GM19238 (cell line): ENCODE measurements around the gene PRRX1.

Experiments used
- DNase-seq: peaks from one replicate; pipeline ENCODE4 v3.0.0; 2011; ENCODE audit warnings: low spot score; ENCODE audit not compliant: insufficient read length

Gene PRRX1

GRCh38 chr1:170664828-170665612, 1.1 kb downstream of the PRRX1 start:
- DNase-seq, result no peak

- no peak for DNase-seq
These were observed 1.7 kb downstream of the PRRX1 start for GRCh38 chr1:170665629-170666028.

DNA sequence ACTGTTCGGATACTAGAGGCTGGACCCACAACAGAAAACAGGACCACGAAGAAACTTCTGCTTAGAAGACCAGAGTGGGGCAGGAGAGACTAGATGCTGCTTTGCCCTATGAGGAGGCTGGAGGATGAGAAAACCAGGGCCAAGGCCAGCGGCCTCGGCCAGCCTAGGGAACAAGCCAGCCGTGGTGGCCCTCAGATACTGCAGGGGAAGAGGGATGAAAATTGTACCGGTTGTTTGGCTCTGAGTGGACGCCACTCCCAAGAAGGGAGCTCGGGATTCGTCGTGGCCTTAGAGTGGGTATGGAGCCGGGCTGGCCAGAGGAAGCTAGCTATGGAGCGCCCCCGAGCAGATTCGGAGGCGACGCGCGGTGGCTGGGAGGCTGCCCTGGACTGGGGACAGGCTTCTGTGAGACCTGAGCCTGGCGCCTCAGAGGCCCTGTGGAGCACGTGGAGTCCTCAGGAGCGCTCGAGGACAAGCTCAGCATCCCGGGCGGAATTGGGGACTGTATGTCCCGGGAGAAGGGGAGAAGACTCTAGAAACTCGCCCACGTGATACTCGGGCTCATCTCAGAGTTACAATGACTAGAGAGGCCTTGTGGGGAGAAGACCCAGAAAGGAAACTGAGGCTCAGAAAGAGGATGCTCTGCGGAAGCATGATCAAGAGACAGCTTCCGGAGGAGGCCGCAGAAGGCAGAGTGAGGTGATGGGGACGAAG, 2.8 kb downstream of the PRRX1 start:
- DNase-seq, result no peak

DNA sequence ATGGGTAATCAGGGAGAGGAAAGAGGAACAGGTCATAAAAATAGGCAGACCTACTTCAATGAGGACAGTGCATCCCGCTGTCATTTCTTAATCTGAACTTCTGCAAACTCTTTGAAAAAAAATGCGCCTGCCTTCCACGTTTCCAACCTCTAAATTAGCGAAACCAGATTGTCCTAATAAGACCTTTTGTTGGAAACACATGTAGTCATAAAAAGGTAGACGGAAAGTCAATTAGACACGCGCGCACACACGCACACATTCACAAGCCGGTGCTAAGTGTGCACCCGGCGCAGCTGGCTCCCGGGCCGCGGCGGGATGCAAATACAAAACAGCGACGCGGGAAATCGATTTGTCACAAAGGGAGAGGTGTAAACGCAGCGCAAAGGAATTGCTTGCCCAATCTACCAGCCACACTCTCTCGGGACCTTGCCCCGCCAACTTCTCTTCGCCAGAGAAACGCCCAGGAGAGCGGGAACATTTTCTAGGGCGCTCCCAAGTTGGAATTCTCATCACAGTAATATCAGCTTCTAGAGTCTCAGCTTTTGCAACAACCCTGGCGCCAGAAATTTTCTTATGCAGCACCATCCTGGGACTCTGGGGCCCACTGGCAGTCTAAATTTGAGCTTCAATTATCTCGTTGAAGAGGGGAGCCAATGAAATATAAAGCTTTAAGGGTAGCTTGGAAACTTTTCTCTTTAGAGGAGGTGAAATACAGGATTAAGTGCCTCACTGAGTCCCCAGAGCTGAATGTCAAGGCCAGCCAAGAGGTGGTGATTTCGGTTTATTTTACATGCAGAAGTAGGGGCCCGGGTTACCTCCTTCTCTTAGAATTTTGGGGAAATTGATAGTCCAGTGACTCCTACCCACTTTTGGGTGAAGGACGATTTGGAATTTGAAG, 4.5 kb downstream of the PRRX1 start:
- no peak for DNase-seq

- DNase-seq, result no peak
These were observed 5.1 kb downstream of the PRRX1 start for GRCh38 chr1:170669107-170669445.

GRCh38 chr1:170669586-170670530, 5.9 kb downstream of the PRRX1 start:
- no peak for DNase-seq

DNA sequence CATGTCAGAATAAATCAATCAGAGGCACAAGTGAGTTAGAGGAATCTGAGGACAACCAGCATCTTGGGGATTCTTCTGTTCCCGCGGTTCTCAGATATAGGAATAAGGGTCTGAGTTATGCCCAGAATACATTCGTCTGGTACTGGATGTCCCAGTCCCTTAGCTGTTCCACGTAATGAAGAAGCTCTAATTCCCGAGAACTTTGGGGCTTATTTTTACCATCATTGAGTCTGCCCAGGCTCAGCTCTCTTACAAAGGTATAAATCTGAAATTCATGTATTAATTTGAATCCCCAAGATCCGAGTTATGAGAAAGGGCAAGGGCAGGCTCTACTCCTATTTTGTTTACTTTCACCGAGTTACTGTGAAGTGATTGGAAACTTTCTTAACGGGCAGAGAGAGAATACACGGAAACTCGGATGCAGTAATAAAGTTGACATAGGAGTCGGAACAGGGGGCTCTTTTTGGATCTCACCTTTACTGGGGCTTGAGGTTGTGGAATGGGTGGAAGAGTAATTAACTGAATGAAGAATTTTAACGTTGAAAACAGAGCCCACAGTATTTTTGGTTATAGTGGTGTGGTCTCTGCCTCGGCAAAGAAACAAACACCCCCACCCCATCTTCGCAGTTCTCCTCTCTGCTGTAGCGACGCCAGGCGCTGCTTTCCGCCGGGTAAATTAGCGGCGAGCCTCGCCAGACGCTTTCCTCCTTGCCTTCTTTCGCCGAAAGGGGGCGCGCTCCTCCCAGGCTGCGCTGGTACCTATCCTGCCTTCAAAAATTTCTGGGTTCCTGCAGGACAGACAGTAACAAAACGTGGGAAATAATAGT, 7.1 kb downstream of the PRRX1 start:
- no peak for DNase-seq

- DNase-seq, result no peak
These were observed 7.7 kb downstream of the PRRX1 start for GRCh38 chr1:170671629-170671963.

GRCh38 chr1:170672316-170672715, 8.4 kb downstream of the PRRX1 start:
- DNase-seq, result no peak

DNA sequence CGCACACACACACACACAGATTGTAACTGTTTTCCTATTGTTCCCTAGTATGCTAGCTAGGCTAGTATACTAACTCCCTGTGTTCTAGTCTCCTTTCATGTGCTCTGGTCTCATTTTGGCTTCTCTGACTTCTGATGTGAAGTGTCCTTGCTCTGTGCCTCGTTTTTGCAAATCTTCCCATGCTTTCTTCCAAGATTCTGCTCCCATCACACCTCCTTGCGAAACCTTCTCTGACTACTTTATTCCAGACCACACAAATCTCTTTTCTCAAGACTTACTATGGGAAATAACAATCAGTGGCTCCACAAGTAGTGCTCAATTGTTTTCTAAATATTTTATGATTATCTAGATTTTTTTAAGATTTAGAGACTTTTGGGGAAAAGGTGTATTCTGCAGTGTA, 10.3 kb downstream of the PRRX1 start:
- DNase-seq, result no peak

- DNase-seq, result no peak
These were observed 11.1 kb downstream of the PRRX1 start for GRCh38 chr1:170674986-170675385.

- DNase-seq, result no peak
These were observed 11.9 kb downstream of the PRRX1 start for GRCh38 chr1:170675865-170676264.

GRCh38 chr1:170676628-170677027, 12.7 kb downstream of the PRRX1 start:
- DNase-seq, result no peak

DNA sequence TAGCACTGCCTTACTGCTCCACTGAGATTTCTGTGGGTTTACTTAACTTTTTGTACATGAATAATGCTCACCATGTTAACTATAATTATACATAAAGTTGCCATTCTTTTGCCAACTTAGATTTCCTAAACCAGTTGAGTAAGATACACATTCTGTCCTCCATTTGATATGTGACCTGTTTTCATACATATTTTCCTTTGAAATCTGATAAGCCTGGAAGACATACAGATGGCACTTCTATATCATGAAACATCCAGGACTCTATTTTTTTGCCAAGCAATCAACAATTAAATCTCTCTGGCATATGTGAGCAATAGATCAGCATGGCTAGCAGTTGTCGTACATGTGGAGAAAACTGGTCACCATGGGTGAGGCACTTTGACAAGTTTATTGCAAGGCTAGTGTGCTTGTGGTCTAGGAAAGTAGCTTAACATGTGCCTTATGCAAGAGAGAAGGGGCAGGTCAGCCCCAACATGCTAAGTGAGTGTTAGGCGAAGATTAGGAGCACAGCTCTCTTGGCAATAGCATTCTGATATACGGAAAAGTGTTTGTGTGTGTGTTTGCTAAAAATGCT, 14.2 kb downstream of the PRRX1 start:
- no peak for DNase-seq

- DNase-seq, result no peak
These were observed 16.5 kb downstream of the PRRX1 start for GRCh38 chr1:170680428-170680827.

DNA sequence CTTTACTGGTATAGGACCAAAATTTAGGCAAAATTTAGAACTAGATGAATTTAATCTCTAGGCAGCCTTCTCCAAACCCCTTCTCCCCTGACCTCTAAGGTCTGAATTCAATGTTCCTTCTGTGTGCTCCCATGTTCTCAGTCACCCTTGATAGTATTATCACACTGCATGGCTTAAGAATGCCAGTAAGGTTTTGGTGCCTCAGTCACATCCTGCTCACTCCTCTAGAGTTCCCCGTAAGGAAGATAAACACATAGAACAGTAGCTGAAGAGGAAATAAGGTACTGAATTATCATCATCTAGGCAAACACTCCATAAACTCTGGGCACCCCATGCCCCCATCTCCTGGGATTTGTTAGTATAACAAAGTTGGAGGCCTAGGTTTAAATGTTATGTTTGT, 18.2 kb downstream of the PRRX1 start:
- no peak for DNase-seq

DNA sequence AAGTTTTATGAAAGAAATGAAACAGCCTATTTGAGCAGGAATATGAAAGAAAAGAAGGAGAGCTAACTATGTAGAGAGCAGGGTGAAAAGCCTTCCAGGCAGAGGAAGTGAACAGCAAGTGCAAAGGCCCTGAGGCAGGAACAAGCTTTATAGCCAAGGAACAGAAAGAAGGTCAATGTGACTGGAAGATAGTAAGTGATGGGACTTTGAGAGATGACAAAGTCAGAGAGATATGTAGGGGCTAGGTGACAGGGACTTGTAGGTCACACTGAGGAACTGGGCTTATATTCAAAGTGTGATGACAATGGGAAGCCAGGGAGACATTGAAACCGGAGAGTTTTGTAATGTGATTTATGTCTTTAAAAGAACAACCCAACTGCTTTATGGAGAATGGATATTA, 18.9 kb downstream of the PRRX1 start:
- DNase-seq, result no peak

DNA sequence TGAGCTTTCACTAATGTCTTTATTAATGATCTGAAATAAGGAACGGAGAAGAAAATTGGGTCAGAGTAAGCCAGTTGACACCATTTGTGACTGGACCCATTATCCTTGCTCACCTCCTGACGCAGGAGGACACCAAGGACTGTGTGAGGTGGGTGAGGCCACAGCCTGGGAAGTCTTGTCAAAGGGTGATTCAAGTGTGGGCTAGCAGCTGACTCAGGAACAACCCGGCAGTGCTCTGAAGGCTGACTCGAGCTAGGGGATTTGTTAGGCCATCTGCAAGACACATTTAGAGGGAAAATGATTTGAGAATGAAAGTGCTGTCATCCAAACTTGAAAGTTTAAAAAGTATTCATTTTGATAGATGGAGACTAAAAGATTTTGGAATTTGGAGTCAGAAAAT, 21.2 kb downstream of the PRRX1 start:
- DNase-seq, result no peak

DNA sequence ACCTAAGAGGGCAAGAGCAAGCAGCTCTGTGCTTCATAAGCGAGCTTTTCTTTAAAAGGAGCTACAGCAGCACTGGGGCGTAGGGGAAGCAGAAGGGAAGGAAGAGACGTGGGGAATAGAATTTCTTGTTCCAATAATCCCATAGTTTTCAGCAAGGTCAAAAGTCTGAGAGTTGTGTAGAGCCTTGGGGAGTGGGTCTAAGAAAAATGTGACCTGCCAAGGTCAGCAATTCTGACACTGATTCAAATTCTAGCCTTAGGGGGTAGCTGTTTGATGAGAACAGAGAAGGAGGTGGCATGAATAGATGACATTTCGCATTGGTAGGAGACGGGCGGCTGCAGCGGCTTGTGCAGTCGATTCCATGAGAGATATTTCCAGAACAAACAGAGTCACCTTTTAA, 22.4 kb downstream of the PRRX1 start:
- no peak for DNase-seq

GRCh38 chr1:170687621-170688020, 23.7 kb downstream of the PRRX1 start:
- DNase-seq, result no peak
